Muscle layer of colon (tissue), 2 donors: ENCODE data around the gene RGR.

Experiments used
- H3K27ac ChIP-seq: one replicate; pipeline ENCODE4 v1.7.0; 2013; ENCODE audit warnings: low read depth, mild to moderate bottlenecking, low read length, moderate library complexity
- H3K27me3 ChIP-seq, 2 donors: one replicate each; pipeline ENCODE4 v1.7.0; 2013; ENCODE audit warnings: low read length in 2 of 2, mild to moderate bottlenecking in 2 of 2; ENCODE audit not compliant: insufficient read depth in 2 of 2, control insufficient read depth in 1 of 2
- H3K36me3 ChIP-seq: one replicate; pipeline ENCODE4 v1.7.0; 2013; ENCODE audit warnings: mild to moderate bottlenecking, low read length; ENCODE audit not compliant: insufficient read depth
- H3K4me1 ChIP-seq: one replicate; pipeline ENCODE4 v1.7.0; 2013; ENCODE audit warnings: mild to moderate bottlenecking, low read length; ENCODE audit not compliant: insufficient read depth
- H3K4me3 ChIP-seq, 2 donors: one replicate each; pipeline ENCODE4 v1.7.0; 2013; ENCODE audit warnings: low read length in 2 of 2, low read depth in 1 of 2, mild to moderate bottlenecking in 1 of 2, moderate library complexity in 1 of 2
- H3K9ac ChIP-seq: one replicate; pipeline ENCODE4 v1.7.0; 2013; ENCODE audit warnings: low read length
- H3K9me3 ChIP-seq: one replicate; pipeline ENCODE4 v1.7.0; 2013; ENCODE audit warnings: mild to moderate bottlenecking, low read length
- donor health status: abdominal sarcoma.
- donor health status: Adenocarcinoma of cecum.

Gene RGR

GRCh38 chr10:84224411-84225028 is 20.3 kb upstream of the RGR start:
- Histone ChIP-seq H3K4me1 (no peaks in the 10 kb centered on the region), H3K9ac (no peak overlapping the region), H3K27ac (no peak overlapping the region), H3K9me3 (no peaks in the 10 kb centered on the region), H3K4me3 (no peak overlapping the region), H3K36me3 (no peaks in the 10 kb centered on the region), H3K27me3 (no peaks in the 10 kb centered on the region)

GRCh38 chr10:84225427-84226173 is 19.3 kb upstream of the RGR start, which contains the start of gene LRIT2:
Gene LRIT2, minus strand, starts transcription at chr10:84225544. Its CDS starts 24 bp downstream, at chr10:84225520.
- Histone ChIP-seq H3K9ac (no peak within 1 kb of the TSS), H3K9me3 (no peaks in the 10 kb centered on the region), H3K27ac (no peak within 1 kb of the TSS), H3K27me3 (no peaks in the 10 kb centered on the region), H3K4me3 (no peak within 1 kb of the TSS), H3K36me3 (no peaks in the 10 kb centered on the region), H3K4me1 (no peaks in the 10 kb centered on the region)

GRCh38 chr10:84226616-84227015 is 18.2 kb upstream of the RGR start:
- Histone ChIP-seq H3K9me3 (no peaks in the 10 kb centered on the region), H3K27me3 (no peaks in the 10 kb centered on the region), H3K4me1 (no peaks in the 10 kb centered on the region), H3K36me3 (no peaks in the 10 kb centered on the region), H3K4me3 (no peak overlapping the region), H3K9ac (no peak overlapping the region), H3K27ac (no peak overlapping the region)

- Histone ChIP-seq H3K4me3 (no peak overlapping the region), H3K4me1 (no peaks in the 10 kb centered on the region), H3K9me3 (no peaks in the 10 kb centered on the region), H3K27ac (no peak overlapping the region), H3K36me3 (no peaks in the 10 kb centered on the region), H3K27me3 (no peaks in the 10 kb centered on the region), H3K9ac (no peak overlapping the region)
These were observed 17.0 kb upstream of the RGR start for GRCh38 chr10:84227810-84228209.

GRCh38 chr10:84230359-84230758 is 14.5 kb upstream of the RGR start:
- Histone ChIP-seq H3K4me3 (no peak overlapping the region), H3K27ac (no peak overlapping the region), H3K36me3 (no peaks in the 10 kb centered on the region), H3K27me3 (no peaks in the 10 kb centered on the region), H3K4me1 (no peaks in the 10 kb centered on the region), H3K9ac (no peak overlapping the region), H3K9me3 (no peaks in the 10 kb centered on the region)

GRCh38 chr10:84232376-84232775 is 12.5 kb upstream of the RGR start:
- no peaks in the 10 kb centered on the region for H3K9me3 ChIP-seq
- H3K27ac ChIP-seq, result no peak overlapping the region
- no peak overlapping the region for H3K9ac ChIP-seq
- H3K27me3 ChIP-seq, result peaks cover 0 to 5% of the 10 kb centered on the region in 2 donors
- H3K4me3 ChIP-seq, result no peak overlapping the region
- no peaks in the 10 kb centered on the region for H3K36me3 ChIP-seq
- H3K4me1 ChIP-seq, result no peaks in the 10 kb centered on the region

- no peak overlapping the region for H3K4me3 ChIP-seq
- no peaks in the 10 kb centered on the region for H3K4me1 ChIP-seq
- H3K9me3 ChIP-seq, result no peaks in the 10 kb centered on the region
- H3K36me3 ChIP-seq, result no peaks in the 10 kb centered on the region
- H3K9ac ChIP-seq, result no peak overlapping the region
- H3K27me3 ChIP-seq, result peaks cover 5 to 8% of the 10 kb centered on the region in 2 donors
- H3K27ac ChIP-seq, result no peak overlapping the region
These were observed 10.9 kb upstream of the RGR start for GRCh38 chr10:84233940-84234339.

GRCh38 chr10:84234479-84234878 is 10.4 kb upstream of the RGR start:
- peaks cover 5 to 8% of the 10 kb centered on the region in 2 donors for H3K27me3 ChIP-seq
- H3K27ac ChIP-seq, result no peak overlapping the region
- H3K9me3 ChIP-seq, result no peaks in the 10 kb centered on the region
- H3K4me3 ChIP-seq, result no peak overlapping the region
- H3K9ac ChIP-seq, result no peak overlapping the region
- H3K36me3 ChIP-seq, result no peaks in the 10 kb centered on the region
- no peaks in the 10 kb centered on the region for H3K4me1 ChIP-seq

- no peak overlapping the region for H3K27ac ChIP-seq
- H3K4me1 ChIP-seq, result no peaks in the 10 kb centered on the region
- no peak overlapping the region for H3K4me3 ChIP-seq
- H3K9me3 ChIP-seq, result no peaks in the 10 kb centered on the region
- H3K9ac ChIP-seq, result no peak overlapping the region
- peaks cover 5 to 8% of the 10 kb centered on the region in 2 donors for H3K27me3 ChIP-seq
- no peaks in the 10 kb centered on the region for H3K36me3 ChIP-seq
These were observed 9.8 kb upstream of the RGR start for GRCh38 chr10:84235096-84235495.

GRCh38 chr10:84236807-84237198 is 8.1 kb upstream of the RGR start:
- no peaks in the 10 kb centered on the region for H3K9me3 ChIP-seq
- H3K9ac ChIP-seq, result no peak overlapping the region
- H3K27me3 ChIP-seq, result peaks cover 5 to 8% of the 10 kb centered on the region in 2 donors
- no peaks in the 10 kb centered on the region for H3K36me3 ChIP-seq
- no peaks in the 10 kb centered on the region for H3K4me1 ChIP-seq
- no peak overlapping the region for H3K4me3 ChIP-seq
- no peak overlapping the region for H3K27ac ChIP-seq

- Histone ChIP-seq H3K4me1 (no peaks in the 10 kb centered on the region), H3K4me3 (no peak overlapping the region), H3K27ac (no peak overlapping the region), H3K36me3 (no peaks in the 10 kb centered on the region), H3K9ac (no peak overlapping the region), H3K27me3 (peaks cover 5 to 8% of the 10 kb centered on the region in 2 donors), H3K9me3 (no peaks in the 10 kb centered on the region)
These were observed 7.4 kb upstream of the RGR start for GRCh38 chr10:84237199-84238051.
